IMR-90 (cell line): ENCODE measurements around the gene STYXL1. TPM values are rescaled to one million over a fixed set of nuclear protein-coding genes. Genes with fewer than 3 reads are reported as not detected.

ENCODE experiments used
- ATAC-seq: fragments of 200-7000 bp; cut with Tn5 transposase; 2 replicates; pipeline ENCODE4 v1.9.1; 2020; ENCODE audit warnings: low read depth, mild to moderate bottlenecking, moderate library complexity
- BruUV-seq: library from RNA; stranded (reverse); fragments of 400-500 nt; replicated peaks from 2 replicates; lab custom pipeline; 2021; lab: Mats Ljungman, UMichigan
- CTCF ChIA-PET: fragments of 300-600 bp; formaldehyde crosslinking; extraction: SDS; loops from one replicate; lab custom pipeline; 2021; ENCODE audit warnings: antibody characterized with exemption; lab: Yijun Ruan, JAX
- POLR2A ChIA-PET: fragments of 300-600 bp; sonication (Branson Sonifier 250); formaldehyde crosslinking; loops from one replicate; lab custom pipeline; 2022; ENCODE audit warnings: antibody characterized with exemption; ENCODE audit not compliant: unreplicated experiment; lab: Charles Lee
- DNase-seq: peaks from one replicate; pipeline ENCODE4 v3.0.0; 2013
- H2AFZ ChIP-seq: replicated peaks from 2 replicates; pipeline ENCODE3; 2013; ENCODE audit warnings: low read length, mild to moderate bottlenecking; ENCODE audit not compliant: poor library complexity
- H2AK5ac ChIP-seq: 2 replicates; pipeline ENCODE4 v1.6.1; 2013; ENCODE audit warnings: low read depth, low read length, inconsistent platforms
- H2AK9ac ChIP-seq: replicated peaks from 2 replicates; pipeline ENCODE3; 2013; ENCODE audit warnings: mild to moderate bottlenecking, low read depth, low read length, moderate library complexity; ENCODE audit not compliant: poor library complexity
- H2BK120ac ChIP-seq: 2 replicates; pipeline ENCODE4 v1.6.1; 2013; ENCODE audit warnings: low read depth, low read length, inconsistent platforms
- H2BK15ac ChIP-seq: 3 replicates; pipeline ENCODE4 v1.6.1; 2013; ENCODE audit warnings: low read depth, low read length, inconsistent platforms
- H2BK20ac ChIP-seq: 2 replicates; pipeline ENCODE4 v1.6.1; 2013; ENCODE audit warnings: low read depth, mild to moderate bottlenecking, inconsistent platforms, low read length, moderate library complexity
- H2BK5ac ChIP-seq: 2 replicates; pipeline ENCODE4 v1.6.1; 2013; ENCODE audit warnings: mild to moderate bottlenecking, low read depth, low read length, inconsistent platforms; ENCODE audit not compliant: poor library complexity, severe bottlenecking
- H3K14ac ChIP-seq: replicated peaks from 2 replicates; pipeline ENCODE4 v1.6.1; 2013; ENCODE audit warnings: low read depth, low read length, inconsistent platforms
- H3K18ac ChIP-seq: 2 replicates; pipeline ENCODE4 v1.6.1; 2013; ENCODE audit warnings: low read depth, low read length, control low read depth
- H3K23ac ChIP-seq: 2 replicates; pipeline ENCODE4 v1.6.1; 2013; ENCODE audit warnings: low read depth, low read length, inconsistent platforms
- H3K27ac ChIP-seq: 2 replicates; pipeline ENCODE4 v1.5.1; 2013; ENCODE audit warnings: mild to moderate bottlenecking, control low read depth, low read length; ENCODE audit not compliant: insufficient read depth
- H3K27me3 ChIP-seq: 2 replicates; pipeline ENCODE4 v1.6.1; 2013; ENCODE audit warnings: low read length; ENCODE audit not compliant: control insufficient read depth, insufficient read depth
- H3K36me3 ChIP-seq: 2 replicates; pipeline ENCODE4 v1.6.1; 2013; ENCODE audit warnings: low read length, mixed read lengths; ENCODE audit not compliant: control insufficient read depth, insufficient read depth
- H3K4ac ChIP-seq: 2 replicates; pipeline ENCODE4 v1.6.1; 2013; ENCODE audit warnings: low read depth, low read length, inconsistent platforms
- H3K4me1 ChIP-seq: 2 replicates; pipeline ENCODE4 v1.6.1; 2013; ENCODE audit warnings: low read length, mixed read lengths; ENCODE audit not compliant: control insufficient read depth, insufficient read depth
- H3K4me2 ChIP-seq: 2 replicates; pipeline ENCODE4 v1.6.1; 2013; ENCODE audit warnings: low read depth, mild to moderate bottlenecking, control low read depth, low read length, moderate library complexity
- H3K4me3 ChIP-seq: 2 replicates; pipeline ENCODE4 v1.5.1; 2013; ENCODE audit warnings: low read depth, mild to moderate bottlenecking, control low read depth, low read length, moderate library complexity; ENCODE audit not compliant: insufficient read depth
- H3K56ac ChIP-seq: 2 replicates; pipeline ENCODE4 v1.6.1; 2013; ENCODE audit warnings: low read length, inconsistent platforms; ENCODE audit not compliant: insufficient read depth; ENCODE audit errors: extremely low read depth
- H3K79me1 ChIP-seq, 2 experiments: 2 replicates each; pipeline ENCODE4 v1.6.1; 2013; ENCODE audit warnings: low read length in 2 of 2, inconsistent platforms in 1 of 2, low read depth in 1 of 2
- H3K9ac ChIP-seq: 2 replicates; pipeline ENCODE4 v1.6.1; 2013; ENCODE audit warnings: low read depth, low read length, control low read depth
- H3K9me1 ChIP-seq: 2 replicates; pipeline ENCODE4 v1.6.1; 2013; ENCODE audit warnings: low read length, inconsistent platforms; ENCODE audit not compliant: insufficient read depth
- H3K9me3 ChIP-seq: 2 replicates; pipeline ENCODE4 v1.6.1; 2013; ENCODE audit warnings: low read length; ENCODE audit not compliant: control insufficient read depth, insufficient read depth
- H4K20me1 ChIP-seq: 2 replicates; pipeline ENCODE4 v1.6.1; 2013; ENCODE audit warnings: low read length, inconsistent platforms; ENCODE audit not compliant: insufficient read depth
- H4K5ac ChIP-seq: 2 replicates; pipeline ENCODE4 v1.6.1; 2013; ENCODE audit warnings: mild to moderate bottlenecking, low read depth, low read length, control low read depth
- H4K8ac ChIP-seq, 2 experiments: 2 replicates each; pipeline ENCODE4 v1.6.1; 2013; ENCODE audit warnings: low read depth in 2 of 2, low read length in 2 of 2, control low read depth in 1 of 2, inconsistent platforms in 1 of 2
- H4K91ac ChIP-seq: 2 replicates; pipeline ENCODE4 v1.6.1; 2013; ENCODE audit warnings: low read depth, low read length, inconsistent platforms; ENCODE audit not compliant: insufficient read depth
- CTCF ChIP-seq: conservative IDR thresholded peaks from 2 replicates; pipeline ENCODE4 v1.5.1; 2012; ENCODE audit warnings: mild to moderate bottlenecking, low read depth, low read length, improper control_type of control experiment
- MAFK ChIP-seq: IDR thresholded peaks from 2 replicates; pipeline ENCODE4 v1.6.1; 2012; ENCODE audit warnings: low read depth, low read length, improper control_type of control experiment
- MAZ ChIP-seq: IDR thresholded peaks from 2 replicates; pipeline ENCODE4 v1.6.1; 2012; ENCODE audit warnings: low read depth, mild to moderate bottlenecking, low read length, improper control_type of control experiment, moderate library complexity, borderline replicate concordance
- MXI1 ChIP-seq: IDR thresholded peaks from 2 replicates; pipeline ENCODE4 v1.6.1; 2012; ENCODE audit warnings: low read depth, mild to moderate bottlenecking, low read length, moderate library complexity, borderline replicate concordance
- RAD21 ChIP-seq: IDR thresholded peaks from 2 replicates; pipeline ENCODE4 v1.6.1; 2012; ENCODE audit warnings: low read length, improper control_type of control experiment
- SMC3 ChIP-seq: fragments of 150-350 bp; IDR thresholded peaks from 2 replicates; pipeline ENCODE4 v1.6.1; 2016; ENCODE audit warnings: low read depth, mild to moderate bottlenecking, antibody characterized with exemption, low read length, moderate library complexity
- WGBS, 2 experiments: methylation state at CpG; one replicate each; pipeline versions ENCODE4 v1.1.5 to v1.1.7; 2013; ENCODE audit warnings: missing lambda C conversion rate in 2 of 2; ENCODE audit not compliant: insufficient read length in 1 of 2; ENCODE audit errors: extremely low coverage in 2 of 2; 5-methylcytosine and 5-hydroxymethylcytosine counted together
- dilution Hi-C: fragments of 300-500 bp; cut with HindIII; formaldehyde crosslinking; loops from one replicate; pipeline ENCODE4 v1.14.3; 2018; ENCODE audit warnings: low sequenced_read_pairs; ENCODE audit not compliant: unreplicated experiment
- in situ Hi-C: fragments of 300-500 bp; cut with MboI; formaldehyde crosslinking; loops from 3 replicates; pipeline ENCODE4 v1.14.3; 2019; ENCODE audit warnings: low sequenced_read_pairs, inconsistent platforms, mixed read lengths
- intact Hi-C: fragments of 100-400 bp; cut with micrococcal nuclease; formaldehyde crosslinking; loops from 2 replicates; pipeline ENCODE4 v1.10.0; 2022
- polyA plus RNA-seq, 3 experiments: library from polyadenylated mRNA; depleted of rRNA; stranded (reverse); fragments of >200 nt; gene quantifications; 2 replicates each; pipeline ENCODE4 v1.2.3, GENCODE V29; 2012; ENCODE audit warnings: low replicate concordance in 1 of 3
- total RNA-seq: library from RNA; depleted of rRNA; stranded (reverse); fragments of >200 nt; gene quantifications from 2 replicates; pipeline ENCODE4 v1.2.3, GENCODE V29; 2012
- TF ChIP-seq, protein P1 (sequence below): fragments of 150-350 bp; IDR thresholded peaks from 2 replicates; pipeline ENCODE4 v1.6.1; 2017; ENCODE audit warnings: mild to moderate bottlenecking, antibody characterized with exemption, low read length, low read depth
- TF ChIP-seq, protein P2 (sequence below): fragments of 150-350 bp; IDR thresholded peaks from 2 replicates; pipeline ENCODE4 v1.6.1; 2016; ENCODE audit warnings: low read depth, mild to moderate bottlenecking, low read length, moderate library complexity, borderline replicate concordance

The STYXL1 gene
- total and polyA plus RNA-seq, 2 of the 4 experiments (the other 2 are of a cell fraction) = 66.1 to 73.8 TPM

DNA sequence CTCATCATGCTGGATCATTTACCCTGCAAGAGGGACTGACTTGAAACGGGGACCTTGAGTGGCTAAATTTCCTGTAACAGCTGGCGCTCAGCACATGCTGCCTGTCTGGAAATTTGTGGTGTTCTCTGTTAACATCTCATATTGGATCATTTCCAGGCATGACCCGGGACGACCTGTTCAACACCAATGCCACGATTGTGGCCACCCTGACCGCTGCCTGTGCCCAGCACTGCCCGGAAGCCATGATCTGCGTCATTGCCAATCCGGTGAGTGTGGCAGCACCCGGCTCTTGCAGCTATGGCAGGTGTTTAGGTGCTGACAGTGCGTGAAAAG is 10.0 kb upstream of the STYXL1 start:
- H3K36me3 ChIP-seq = peaks cover 62% of the 10 kb centered on the region
- no peak overlapping the region for H3K4me3 ChIP-seq
- ATAC-seq = no peak
- H4K20me1 ChIP-seq = peaks cover 50% of the 10 kb centered on the region
- no peak for DNase-seq
- H3K79me1 ChIP-seq = peaks cover 45 to 86% of the 10 kb centered on the region in 2 experiments
- no peaks in the 10 kb centered on the region for H3K27me3 ChIP-seq
- POLR2A ChIA-PET = no interaction called here
- no peak overlapping the region for H3K18ac ChIP-seq
- H2BK5ac ChIP-seq = no peak overlapping the region
- TF ChIP-seq MXI1 (no peak), MAFK (no peak), CTCF (no peak), RAD21 (no peak), SMC3 (no peak), MAZ (no peak)
- TF ChIP-seq, protein P1, sequence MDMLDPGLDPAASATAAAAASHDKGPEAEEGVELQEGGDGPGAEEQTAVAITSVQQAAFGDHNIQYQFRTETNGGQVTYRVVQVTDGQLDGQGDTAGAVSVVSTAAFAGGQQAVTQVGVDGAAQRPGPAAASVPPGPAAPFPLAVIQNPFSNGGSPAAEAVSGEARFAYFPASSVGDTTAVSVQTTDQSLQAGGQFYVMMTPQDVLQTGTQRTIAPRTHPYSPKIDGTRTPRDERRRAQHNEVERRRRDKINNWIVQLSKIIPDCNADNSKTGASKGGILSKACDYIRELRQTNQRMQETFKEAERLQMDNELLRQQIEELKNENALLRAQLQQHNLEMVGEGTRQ = no peak
- TF ChIP-seq, protein P2, sequence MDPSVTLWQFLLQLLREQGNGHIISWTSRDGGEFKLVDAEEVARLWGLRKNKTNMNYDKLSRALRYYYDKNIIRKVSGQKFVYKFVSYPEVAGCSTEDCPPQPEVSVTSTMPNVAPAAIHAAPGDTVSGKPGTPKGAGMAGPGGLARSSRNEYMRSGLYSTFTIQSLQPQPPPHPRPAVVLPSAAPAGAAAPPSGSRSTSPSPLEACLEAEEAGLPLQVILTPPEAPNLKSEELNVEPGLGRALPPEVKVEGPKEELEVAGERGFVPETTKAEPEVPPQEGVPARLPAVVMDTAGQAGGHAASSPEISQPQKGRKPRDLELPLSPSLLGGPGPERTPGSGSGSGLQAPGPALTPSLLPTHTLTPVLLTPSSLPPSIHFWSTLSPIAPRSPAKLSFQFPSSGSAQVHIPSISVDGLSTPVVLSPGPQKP = no peak
- no peak overlapping the region for H3K4me2 ChIP-seq
- H4K8ac ChIP-seq = no peak overlapping the region
- H3K9me1 ChIP-seq = peaks cover 19% of the 10 kb centered on the region; the same call in 1 of the 2 replicates
- CTCF ChIA-PET = no interaction called here
- no peak overlapping the region for H4K91ac ChIP-seq
- H3K9me3 ChIP-seq = no peaks in the 10 kb centered on the region
- H3K14ac ChIP-seq = no peak overlapping the region
- H2BK20ac ChIP-seq = no peak overlapping the region
- intact Hi-C loops (no loop called here), dilution Hi-C loops (no loop called here), in situ Hi-C loops (no loop called here)
- no peak overlapping the region for H2BK120ac ChIP-seq
- H2AK5ac ChIP-seq = no peak overlapping the region
- H3K9ac ChIP-seq = no peak overlapping the region
- H2BK15ac ChIP-seq = no peak overlapping the region
- H3K27ac ChIP-seq = no peak overlapping the region
- 94% methylated on average over 8 of the region's 11 CpGs; no CpG with 5 or more reads in 1 of the 2 experiments for WGBS, 2 experiments
- H2AK9ac ChIP-seq = no peak overlapping the region
- H3K4me1 ChIP-seq = peaks cover 12% of the 10 kb centered on the region
- H3K56ac ChIP-seq = no peak overlapping the region
- H3K4ac ChIP-seq = no peak overlapping the region
- H2AFZ ChIP-seq = no peak overlapping the region
- BruUV-seq = no TSS peak
- no peak overlapping the region for H3K23ac ChIP-seq
- H4K5ac ChIP-seq = no peak overlapping the region
